ENCODE results near the gene SLC45A3. TPM values are rescaled to one million over a fixed set of nuclear protein-coding genes. Genes with fewer than 3 reads are reported as not detected.

The SLC45A3 gene
- total RNA-seq, 1 experiment from 2014 or later: 16.7 TPM

- no CpG with 5 or more reads among the region's 5 CpGs for WGBS (ENCODE audit: extremely low coverage, insufficient read length, low lambda C conversion rate)
Measured at GRCh38 chr1:205689479-205689878, 9.2 kb upstream of the SLC45A3 start.

More at GRCh38 chr1:205689479-205689878, 9.2 kb upstream of the SLC45A3 start:
- Histone ChIP-seq H3K23ac (ENCODE audit: insufficient read length, low read depth, low read length) (no peak overlapping the region), H3K4me2 (ENCODE audit: insufficient read depth, insufficient read length, low read length) (no peak overlapping the region), H3K18ac (ENCODE audit: insufficient read length, low read depth, low read length) (no peak overlapping the region), H3K9ac (ENCODE audit: extremely low read depth, insufficient read length, low read length) (no peak overlapping the region), H4K91ac (ENCODE audit: insufficient read length, low read depth, low read length) (no peak overlapping the region), H3K27ac (ENCODE audit: insufficient read length, low read depth, low read length) (no peak overlapping the region), H3K79me1 (ENCODE audit: insufficient read depth, low read depth, low read length, poor library complexity, severe bottlenecking) (no peaks in the 10 kb centered on the region), H2AFZ (ENCODE audit: low read length) (no peak overlapping the region), H4K8ac (replicated peaks; ENCODE audit: insufficient read length, low read depth, low read length) (no peak overlapping the region), H3K56ac (ENCODE audit: insufficient read length, low read depth, low read length) (no peak overlapping the region), H3K79me2 (ENCODE audit: insufficient read depth, low read length) (no peaks in the 10 kb centered on the region), H3K23me2 (ENCODE audit: insufficient read length, low read depth, low read length, poor library complexity, severe bottlenecking) (no peaks in the 10 kb centered on the region), H3K4me1 (ENCODE audit: insufficient read depth, low read length) (peaks cover 7% of the 10 kb centered on the region; the same call in 1 of the 2 replicates), H2BK15ac (ENCODE audit: low read depth, low read length) (no peak overlapping the region), H4K20me1 (ENCODE audit: control insufficient read depth, insufficient read depth, insufficient read length) (no peaks in the 10 kb centered on the region), H2AK5ac (ENCODE audit: insufficient read length, low read length) (no peak overlapping the region), H2BK20ac (ENCODE audit: low read depth, low read length, poor library complexity, severe bottlenecking) (no peak overlapping the region), H3K4ac (ENCODE audit: low read depth, low read length) (no peak overlapping the region), H3K14ac (ENCODE audit: insufficient read depth, low read length) (no peak overlapping the region), H3K27me3 (ENCODE audit: insufficient read depth, low read length) (no peaks in the 10 kb centered on the region), H4K5ac (ENCODE audit: insufficient read length, low read depth, low read length) (no peak overlapping the region), H3K9me3 (ENCODE audit: control insufficient read depth, low read depth, low read length) (no peaks in the 10 kb centered on the region), H2BK5ac (ENCODE audit: insufficient read length, low read length) (no peak overlapping the region), H2BK12ac (ENCODE audit: insufficient read length, low read depth, low read length) (no peak overlapping the region), H2BK120ac (ENCODE audit: low read depth, low read length, poor library complexity, severe bottlenecking) (no peak overlapping the region), H3T11ph (ENCODE audit: low read length) (no peak overlapping the region)
- Mint-ChIP-seq H3K27ac (peak overlapping the region in 1 of 3 experiments; percentile 82; a peak in 1 of 7 replicates), H3K4me3 (no peak overlapping the region), H3K4me1 (peaks cover 35 to 43% of the 10 kb centered on the region in 2 experiments), H3K36me3 (ENCODE audit: insufficient read depth in 1 of 3, low read depth in 3 of 3) (no peaks in the 10 kb centered on the region), H3K27me3 (ENCODE audit: low read depth) (peaks cover 5% of the 10 kb centered on the region), H3K9me3 (no peaks in the 10 kb centered on the region)
- no peak for DNase-seq
- TF ChIP-seq CTCF (conservative IDR thresholded peaks at IDR 0.05): no peak; the same call in 2 of the 3 replicates
